Vagina (tissue), 2 donors: ENCODE measurements around the gene BMP8B.

ENCODE experiments used
- POLR2AphosphoS5 ChIP-seq, 2 donors: sonication (generic); formaldehyde crosslinking; IDR thresholded peaks; one replicate each; pipeline ENCODE4 v1.9.0; 2017; ENCODE audit warnings: antibody characterized with exemption in 2 of 2, mild to moderate bottlenecking in 2 of 2, low read depth in 1 of 2; ENCODE audit not compliant: insufficient read depth in 1 of 2
- TF ChIP-seq, protein P1 (sequence below), 3 experiments: fragments of 450-650 bp in 2 of 3; fragments of 200-600 bp in 1 of 3; sonication (generic) in 1 of 3; IDR thresholded peaks; one replicate each; pipeline ENCODE4 v1.5.1; 2017 to 2019; ENCODE audit warnings: antibody characterized with exemption in 3 of 3, mild to moderate bottlenecking in 2 of 3, moderate library complexity in 2 of 3

DNA sequence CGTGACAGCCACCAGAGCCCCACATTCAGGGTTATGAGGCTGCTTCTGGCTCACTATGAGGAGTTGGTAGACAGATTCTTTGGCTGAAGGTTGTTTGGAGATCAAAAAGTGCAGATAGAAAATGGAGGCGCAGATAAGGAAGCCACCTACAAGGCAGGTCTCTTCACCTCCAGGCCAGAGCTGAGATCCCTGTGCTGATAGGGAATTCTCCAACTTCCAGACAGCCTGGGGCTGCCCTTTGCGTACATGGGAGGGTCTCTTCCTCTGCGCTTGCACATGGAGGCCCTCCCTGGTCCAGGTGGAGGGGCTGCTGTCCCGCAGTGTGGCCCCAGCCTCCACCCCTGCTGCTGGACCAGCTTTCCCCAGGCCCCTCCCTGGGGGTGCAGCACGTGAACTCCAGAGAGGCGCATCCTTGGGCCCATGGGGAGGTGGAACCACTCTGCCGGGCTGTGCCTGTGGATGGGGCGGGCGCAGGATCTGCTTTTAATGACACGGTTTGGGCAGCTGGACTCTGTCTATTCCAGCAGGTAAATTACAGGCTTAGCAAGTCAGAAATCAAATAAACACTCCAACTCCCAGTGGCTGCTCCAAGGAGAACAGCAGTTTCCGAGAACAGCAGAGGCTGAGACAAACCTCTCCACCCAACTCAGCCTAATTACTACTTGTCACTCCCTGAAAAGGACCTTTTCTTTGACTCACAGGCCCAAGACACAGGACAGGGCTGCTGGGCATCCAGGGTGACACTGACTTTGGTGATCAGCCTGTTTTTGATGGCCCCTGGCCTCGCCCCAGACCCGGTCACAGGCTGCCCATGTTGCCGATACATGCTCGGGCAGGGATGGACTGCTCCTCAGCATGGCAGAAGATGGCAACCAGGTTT, 29.9 kb downstream of the BMP8B start:
- TF ChIP-seq, protein P1, sequence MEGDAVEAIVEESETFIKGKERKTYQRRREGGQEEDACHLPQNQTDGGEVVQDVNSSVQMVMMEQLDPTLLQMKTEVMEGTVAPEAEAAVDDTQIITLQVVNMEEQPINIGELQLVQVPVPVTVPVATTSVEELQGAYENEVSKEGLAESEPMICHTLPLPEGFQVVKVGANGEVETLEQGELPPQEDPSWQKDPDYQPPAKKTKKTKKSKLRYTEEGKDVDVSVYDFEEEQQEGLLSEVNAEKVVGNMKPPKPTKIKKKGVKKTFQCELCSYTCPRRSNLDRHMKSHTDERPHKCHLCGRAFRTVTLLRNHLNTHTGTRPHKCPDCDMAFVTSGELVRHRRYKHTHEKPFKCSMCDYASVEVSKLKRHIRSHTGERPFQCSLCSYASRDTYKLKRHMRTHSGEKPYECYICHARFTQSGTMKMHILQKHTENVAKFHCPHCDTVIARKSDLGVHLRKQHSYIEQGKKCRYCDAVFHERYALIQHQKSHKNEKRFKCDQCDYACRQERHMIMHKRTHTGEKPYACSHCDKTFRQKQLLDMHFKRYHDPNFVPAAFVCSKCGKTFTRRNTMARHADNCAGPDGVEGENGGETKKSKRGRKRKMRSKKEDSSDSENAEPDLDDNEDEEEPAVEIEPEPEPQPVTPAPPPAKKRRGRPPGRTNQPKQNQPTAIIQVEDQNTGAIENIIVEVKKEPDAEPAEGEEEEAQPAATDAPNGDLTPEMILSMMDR (IDR thresholded peaks at IDR 0.05), result no peak
- TF ChIP-seq POLR2AphosphoS5 (IDR thresholded peaks at IDR 0.05; ENCODE audit: insufficient read depth in 1 of 2, low read depth in 1 of 2), result no peak
